ENCODE measurements around the gene GATAD2A. TPM values are rescaled to one million over a fixed set of nuclear protein-coding genes. Genes with fewer than 3 reads are reported as not detected.

Gene GATAD2A
- total RNA-seq, 4 donors from 2014 or later, result 45.6 to 102 (median 65.7) TPM

- TF ChIP-seq CTCF (IDR thresholded peaks at IDR 0.05) (peak; percentile 58 to 84 (median 67)), POLR2AphosphoS5 (IDR thresholded peaks at IDR 0.05) (no peak)
- intact Hi-C loops (cut with DNase I; ENCODE audit: low total_unique reads), result no loop called here
- Histone ChIP-seq H3K36me3 (no peaks in the 10 kb centered on the region), H3K27ac (no peak overlapping the region), H3K4me3 (no peak overlapping the region), H3K4me1 (no peaks in the 10 kb centered on the region), H3K27me3 (peaks cover 4% of the 10 kb centered on the region), H3K9me3 (no peaks in the 10 kb centered on the region)
- peak; percentile 62 for DNase-seq
- 12 to 71% methylated on average over 6 to 32 of the region's 34 CpGs for WGBS, 2 donors (ENCODE audit: low coverage in 1 of 2)
- in situ Hi-C loops (cut with MboI; ENCODE audit: low pct_ligation_motif_present in 1 of 4, low pct_unique_long_range_greater_than_20kb in 1 of 4, low sequenced_read_pairs in 3 of 4), result no loop called here
Observed at GRCh38 chr19:19554074-19555023, 148.9 kb downstream of the GATAD2A start.

- 84 to 100% methylated on average over 1 to 15 of the region's 15 CpGs for WGBS, 2 donors (ENCODE audit: low coverage in 1 of 2)
- H3K36me3 ChIP-seq, result no peaks in the 10 kb centered on the region
- H3K4me1 ChIP-seq, result no peaks in the 10 kb centered on the region
- H3K4me3 ChIP-seq, result no peak overlapping the region
- intact Hi-C loops (cut with DNase I; ENCODE audit: low total_unique reads) (no loop called here), in situ Hi-C loops (cut with MboI; ENCODE audit: low pct_ligation_motif_present in 1 of 4, low pct_unique_long_range_greater_than_20kb in 1 of 4, low sequenced_read_pairs in 3 of 4) (no loop called here)
- no peaks in the 10 kb centered on the region for H3K27me3 ChIP-seq
- no peak for DNase-seq
- no peak overlapping the region for H3K27ac ChIP-seq
- H3K9me3 ChIP-seq, result no peaks in the 10 kb centered on the region
- TF ChIP-seq POLR2A (IDR thresholded peaks at IDR 0.05), result no peak
- no peak for TF ChIP-seq EP300 (IDR thresholded peaks at IDR 0.05; ENCODE audit: low read depth)
- no peak for TF ChIP-seq CTCF (IDR thresholded peaks at IDR 0.05)
- TF ChIP-seq POLR2AphosphoS5 (IDR thresholded peaks at IDR 0.05), result no peak
Observed at GRCh38 chr19:19558055-19558454, 152.6 kb downstream of the GATAD2A start.

Small RNA genes within 50 kb of the gene (small RNA-seq; reads per million reads assigned to genes)
- 0 reads per million in 4 donors for gene MIR640

Other genes with a start within 250 kb of the GATAD2A start
- gene MEF2B, start 235.4 kb upstream of the GATAD2A start, total RNA-seq, result under 1 TPM in 1 of 4 donors, not detected in 3; 0.95 TPM
- gene BORCS8, start 213.5 kb upstream of the GATAD2A start, total RNA-seq, result 100 to 1,000 TPM in 1 of 4 donors, 10 to 100 TPM in 3; 13.0 to 132 (median 26.6) TPM
- gene RFXANK, start 213.4 kb upstream of the GATAD2A start, total RNA-seq, result 10 to 100 TPM; 35.9 to 51.1 (median 48.6) TPM
- gene NR2C2AP, start 202.3 kb upstream of the GATAD2A start, total RNA-seq, result 10 to 100 TPM in 1 of 4 donors, 1 to 10 TPM in 3; 2.2 to 12.3 (median 6.4) TPM
- gene NCAN, start 193.7 kb upstream of the GATAD2A start, total RNA-seq, result under 1 TPM in 1 of 4 donors, not detected in 3; 0.16 TPM
- gene TM6SF2, start 132.4 kb upstream of the GATAD2A start, total RNA-seq, result 10 to 100 TPM in 2 of 4 donors, 1 to 10 TPM in 2; 4.0 to 54.6 (median 17.5) TPM
- 100 to 1,000 TPM in 1 of 4 donors, 10 to 100 TPM in 3; 31.1 to 118 (median 66.5) TPM for gene SUGP1, start 85.2 kb upstream of the GATAD2A start, total RNA-seq
- gene MAU2, start 84.8 kb upstream of the GATAD2A start, total RNA-seq, result 100 to 1,000 TPM in 1 of 4 donors, 10 to 100 TPM in 3; 59.1 to 214 (median 79.2) TPM
- gene TSSK6, start 109.9 kb downstream of the GATAD2A start, total RNA-seq, result 10 to 100 TPM in 2 of 4 donors, 1 to 10 TPM in 2; 2.6 to 10.5 (median 6.8) TPM
- gene NDUFA13, start 110.5 kb downstream of the GATAD2A start, total RNA-seq, result 100 to 1,000 TPM in 1 of 4 donors, 10 to 100 TPM in 3; 21.1 to 100 (median 76.0) TPM
- 1 to 10 TPM; 3.5 to 6.0 (median 4.0) TPM for gene YJEFN3, start 123.2 kb downstream of the GATAD2A start, total RNA-seq
- gene CILP2, start 132.6 kb downstream of the GATAD2A start, total RNA-seq, result under 1 TPM in 1 of 4 donors, not detected in 3; 0.48 TPM
- 10 to 100 TPM in 1 of 4 donors, 1 to 10 TPM in 3; 1.9 to 11.9 (median 5.1) TPM for gene PBX4, start 213.0 kb downstream of the GATAD2A start, total RNA-seq
- gene LPAR2, start 222.5 kb downstream of the GATAD2A start, total RNA-seq, result 10 to 100 TPM; 19.2 to 52.5 (median 32.6) TPM
- 10 to 100 TPM; 17.3 to 84.9 (median 27.2) TPM for gene GMIP, start 238.0 kb downstream of the GATAD2A start, total RNA-seq

All from transverse colon (tissue), 4 donors.